IPS DF 6.9 (cell line): ENCODE measurements around the gene FIG4.
"Not testable (repeated sequence)": the region's sequence is repeated elsewhere in the genome, so short reads cannot be mapped to it uniquely, and the experiment has no call there.

ENCODE experiments used
- DNase-seq: peaks from one replicate; pipeline ENCODE4 v3.0.0-alpha.2; 2013; ENCODE audit warnings: low read depth, low spot score
- H3K27ac ChIP-seq: one replicate; pipeline ENCODE4 v1.5.1; 2013; ENCODE audit warnings: low read length, control low read depth
- H3K27me3 ChIP-seq: 2 replicates; pipeline ENCODE4 v1.6.1; 2013; ENCODE audit warnings: mild to moderate bottlenecking, low read length; ENCODE audit not compliant: control insufficient read depth, insufficient read depth
- H3K36me3 ChIP-seq: 2 replicates; pipeline ENCODE4 v1.6.1; 2013; ENCODE audit warnings: low read length; ENCODE audit not compliant: control insufficient read depth, insufficient read depth
- H3K4me1 ChIP-seq: 2 replicates; pipeline ENCODE4 v1.6.1; 2013; ENCODE audit warnings: low read length; ENCODE audit not compliant: control insufficient read depth, insufficient read depth
- H3K4me3 ChIP-seq: 2 replicates; pipeline ENCODE4 v1.5.1; 2013; ENCODE audit warnings: mild to moderate bottlenecking, low read length
- H3K9me3 ChIP-seq: 2 replicates; pipeline ENCODE4 v1.6.1; 2013; ENCODE audit warnings: low read length, inconsistent platforms; ENCODE audit not compliant: control insufficient read depth, insufficient read depth
- WGBS: extraction: QIAGEN DNeasy Blood & Tissue Kit; methylation state at CpG from one replicate; pipeline ENCODE4 v1.1.7; 2013; ENCODE audit warnings: mixed read lengths, missing lambda C conversion rate; ENCODE audit not compliant: insufficient read length, insufficient coverage; 5-methylcytosine and 5-hydroxymethylcytosine counted together

Gene FIG4

GRCh38 chr6:109744779-109745178, 53.7 kb downstream of the FIG4 start:
- H3K9me3 ChIP-seq, H3K36me3 ChIP-seq, H3K27me3 ChIP-seq, H3K27ac ChIP-seq, H3K4me3 ChIP-seq, H3K4me1 ChIP-seq, DNase-seq: not testable (repeated sequence)
- WGBS: no CpG with 5 or more reads among the region's 3 CpGs

- DNase-seq: no peak
- Histone ChIP-seq H3K4me3 (no peak overlapping the region), H3K4me1 (no peaks in the 10 kb centered on the region), H3K27me3 (no peaks in the 10 kb centered on the region), H3K36me3 (no peaks in the 10 kb centered on the region; the same call in 1 of the 2 replicates), H3K27ac (no peak overlapping the region), H3K9me3 (no peaks in the 10 kb centered on the region)
- no CpG with 5 or more reads among the region's 2 CpGs for WGBS
These were observed 56.1 kb downstream of the FIG4 start for GRCh38 chr6:109747221-109747620.

GRCh38 chr6:109759098-109759955, 68.2 kb downstream of the FIG4 start:
- H3K9me3 ChIP-seq: no peaks in the 10 kb centered on the region
- no peak overlapping the region for H3K27ac ChIP-seq
- DNase-seq: no peak
- no peaks in the 10 kb centered on the region for H3K27me3 ChIP-seq
- whole genome bisulfite sequencing: no CpG with 5 or more reads among the region's 3 CpGs
- no peaks in the 10 kb centered on the region for H3K4me1 ChIP-seq
- H3K36me3 ChIP-seq: no peaks in the 10 kb centered on the region
- no peak overlapping the region for H3K4me3 ChIP-seq

GRCh38 chr6:109760208-109760607, 69.1 kb downstream of the FIG4 start:
- Histone ChIP-seq H3K9me3 (no peaks in the 10 kb centered on the region), H3K27ac (no peak overlapping the region), H3K27me3 (no peaks in the 10 kb centered on the region), H3K36me3 (no peaks in the 10 kb centered on the region), H3K4me3 (no peak overlapping the region), H3K4me1 (no peaks in the 10 kb centered on the region)
- no peak for DNase-seq
- no CpG with 5 or more reads among the region's 2 CpGs for WGBS

- no peak overlapping the region for H3K4me3 ChIP-seq
- H3K27ac ChIP-seq: no peak overlapping the region
- H3K36me3 ChIP-seq: no peaks in the 10 kb centered on the region
- DNase-seq: no peak
- no peaks in the 10 kb centered on the region for H3K4me1 ChIP-seq
- no peaks in the 10 kb centered on the region for H3K27me3 ChIP-seq
- WGBS: no CpG with 5 or more reads among the region's 2 CpGs
- no peaks in the 10 kb centered on the region for H3K9me3 ChIP-seq
These were observed 71.1 kb downstream of the FIG4 start for GRCh38 chr6:109762166-109762565.

- WGBS: no CpG with 5 or more reads among the region's 1 CpG
- DNase-seq: no peak
These were observed 71.8 kb downstream of the FIG4 start for GRCh38 chr6:109762769-109763441.

GRCh38 chr6:109766167-109766566, 75.1 kb downstream of the FIG4 start:
- Histone ChIP-seq H3K27ac (no peak overlapping the region), H3K27me3 (no peaks in the 10 kb centered on the region), H3K4me3 (no peak overlapping the region), H3K4me1 (no peaks in the 10 kb centered on the region), H3K36me3 (no peaks in the 10 kb centered on the region), H3K9me3 (no peaks in the 10 kb centered on the region)
- DNase-seq: no peak
- no CpG with 5 or more reads among the region's 3 CpGs for WGBS

More at GRCh38 chr6:109762769-109763441, 71.8 kb downstream of the FIG4 start:
- Histone ChIP-seq H3K4me1 (no peaks in the 10 kb centered on the region), H3K4me3 (no peak overlapping the region), H3K27me3 (no peaks in the 10 kb centered on the region), H3K27ac (no peak overlapping the region), H3K36me3 (no peaks in the 10 kb centered on the region), H3K9me3 (no peaks in the 10 kb centered on the region)

GRCh38 chr6:109767961-109768360, 76.9 kb downstream of the FIG4 start:
- Histone ChIP-seq H3K4me3 (no peak overlapping the region), H3K27ac (no peak overlapping the region), H3K36me3 (no peaks in the 10 kb centered on the region), H3K4me1 (no peaks in the 10 kb centered on the region), H3K9me3 (no peaks in the 10 kb centered on the region), H3K27me3 (no peaks in the 10 kb centered on the region)
- DNase-seq: no peak
- no CpG with 5 or more reads among the region's 3 CpGs for WGBS

GRCh38 chr6:109768485-109768884, 77.4 kb downstream of the FIG4 start:
- WGBS: no CpG with 5 or more reads among the region's 5 CpGs
- DNase-seq: no peak
- Histone ChIP-seq H3K27me3 (no peaks in the 10 kb centered on the region), H3K9me3 (no peaks in the 10 kb centered on the region), H3K4me3 (no peak overlapping the region), H3K27ac (no peak overlapping the region), H3K36me3 (no peaks in the 10 kb centered on the region), H3K4me1 (no peaks in the 10 kb centered on the region)

- WGBS: no CpG with 5 or more reads among the region's 3 CpGs
- no peak overlapping the region for H3K27ac ChIP-seq
- no peaks in the 10 kb centered on the region for H3K9me3 ChIP-seq
- no peaks in the 10 kb centered on the region for H3K4me1 ChIP-seq
- H3K36me3 ChIP-seq: no peaks in the 10 kb centered on the region
- no peak for DNase-seq
- no peaks in the 10 kb centered on the region for H3K27me3 ChIP-seq
- H3K4me3 ChIP-seq: no peak overlapping the region
These were observed 78.1 kb downstream of the FIG4 start for GRCh38 chr6:109769213-109769612.
